GM12873 (cell line): ENCODE data around the gene BAX.

Experiments used
- TF ChIP-seq, protein P1 (sequence below): IDR thresholded peaks from 2 replicates; pipeline ENCODE4 v1.5.1; 2012; ENCODE audit warnings: low read depth, mild to moderate bottlenecking, moderate library complexity, low read length, control low read depth; ENCODE audit not compliant: insufficient read depth; ENCODE audit errors: missing control alignments

The BAX gene

DNA sequence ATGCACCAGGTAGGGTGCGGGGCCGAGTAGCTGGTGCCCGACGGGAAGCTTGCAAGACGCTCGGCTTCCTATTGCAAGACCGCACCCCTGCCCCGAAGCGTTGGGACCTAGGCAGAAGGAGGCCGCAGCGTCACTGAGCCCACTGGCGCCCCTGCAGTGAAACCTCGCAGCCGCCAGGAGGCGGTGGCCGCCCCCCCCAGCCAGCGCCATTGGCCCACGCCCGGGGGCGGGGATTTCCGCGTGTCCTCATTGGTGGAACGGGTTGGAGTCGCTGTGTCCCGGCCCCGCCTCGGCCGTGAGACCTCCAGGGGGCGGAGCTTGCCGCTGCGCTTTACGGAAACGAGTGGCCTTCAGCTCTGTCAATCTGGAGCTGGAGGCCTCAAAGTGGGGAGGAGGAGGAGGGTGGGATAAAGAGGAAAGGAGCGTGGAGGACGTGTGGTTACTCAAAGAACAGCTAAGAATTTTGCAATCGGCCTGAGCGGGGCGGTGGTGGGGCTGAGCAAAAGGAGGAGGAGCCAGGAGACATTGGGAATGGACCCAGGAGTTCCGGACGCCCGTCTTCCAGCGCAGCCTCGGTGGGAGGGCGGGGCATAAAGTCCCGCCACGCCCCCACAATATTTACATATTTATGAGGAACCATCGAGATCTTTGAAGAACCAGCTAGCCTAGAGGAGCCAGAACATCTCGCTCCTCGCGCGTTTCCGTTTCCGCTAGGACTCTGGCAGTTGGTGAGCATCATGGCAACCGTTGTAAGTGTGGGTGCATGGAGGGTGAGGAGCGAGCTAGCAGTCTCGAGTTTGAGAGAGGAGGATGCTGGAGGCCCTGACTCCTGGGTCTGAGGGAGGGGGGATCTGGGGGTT is 38.7 kb downstream of the BAX start, which contains the start of the genes GYS1 and RUVBL2:
Gene GYS1, minus strand, starts transcription at position 135 of the 860 bp plus-strand sequence. CDS start 197 bp downstream, outside the sequence.
Gene RUVBL2, plus strand, starts transcription at position 713 of the 860 bp plus-strand sequence. Its CDS starts 25 bp downstream, at position 738.
- TF ChIP-seq, protein P1, sequence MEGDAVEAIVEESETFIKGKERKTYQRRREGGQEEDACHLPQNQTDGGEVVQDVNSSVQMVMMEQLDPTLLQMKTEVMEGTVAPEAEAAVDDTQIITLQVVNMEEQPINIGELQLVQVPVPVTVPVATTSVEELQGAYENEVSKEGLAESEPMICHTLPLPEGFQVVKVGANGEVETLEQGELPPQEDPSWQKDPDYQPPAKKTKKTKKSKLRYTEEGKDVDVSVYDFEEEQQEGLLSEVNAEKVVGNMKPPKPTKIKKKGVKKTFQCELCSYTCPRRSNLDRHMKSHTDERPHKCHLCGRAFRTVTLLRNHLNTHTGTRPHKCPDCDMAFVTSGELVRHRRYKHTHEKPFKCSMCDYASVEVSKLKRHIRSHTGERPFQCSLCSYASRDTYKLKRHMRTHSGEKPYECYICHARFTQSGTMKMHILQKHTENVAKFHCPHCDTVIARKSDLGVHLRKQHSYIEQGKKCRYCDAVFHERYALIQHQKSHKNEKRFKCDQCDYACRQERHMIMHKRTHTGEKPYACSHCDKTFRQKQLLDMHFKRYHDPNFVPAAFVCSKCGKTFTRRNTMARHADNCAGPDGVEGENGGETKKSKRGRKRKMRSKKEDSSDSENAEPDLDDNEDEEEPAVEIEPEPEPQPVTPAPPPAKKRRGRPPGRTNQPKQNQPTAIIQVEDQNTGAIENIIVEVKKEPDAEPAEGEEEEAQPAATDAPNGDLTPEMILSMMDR: peak; percentile 96

DNA sequence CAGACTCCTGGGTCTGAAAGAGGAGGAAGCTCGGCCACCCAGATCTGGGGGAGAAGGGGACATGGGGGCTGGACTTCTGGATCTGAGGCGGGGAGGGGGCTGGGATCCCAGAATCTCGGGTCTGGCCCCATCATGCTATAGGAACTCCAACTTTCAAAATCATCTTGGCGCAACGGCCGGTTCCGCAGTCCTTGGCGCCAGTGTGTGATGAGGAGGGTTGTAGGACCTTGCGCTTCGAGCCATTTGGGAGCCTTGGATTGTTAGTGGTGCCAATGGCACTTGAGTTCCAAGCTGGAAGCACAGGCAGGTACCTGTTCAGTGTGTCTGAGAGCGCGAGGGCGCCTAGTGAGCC is 39.3 kb downstream of the BAX start:
- TF ChIP-seq, protein P1: no peak

DNA sequence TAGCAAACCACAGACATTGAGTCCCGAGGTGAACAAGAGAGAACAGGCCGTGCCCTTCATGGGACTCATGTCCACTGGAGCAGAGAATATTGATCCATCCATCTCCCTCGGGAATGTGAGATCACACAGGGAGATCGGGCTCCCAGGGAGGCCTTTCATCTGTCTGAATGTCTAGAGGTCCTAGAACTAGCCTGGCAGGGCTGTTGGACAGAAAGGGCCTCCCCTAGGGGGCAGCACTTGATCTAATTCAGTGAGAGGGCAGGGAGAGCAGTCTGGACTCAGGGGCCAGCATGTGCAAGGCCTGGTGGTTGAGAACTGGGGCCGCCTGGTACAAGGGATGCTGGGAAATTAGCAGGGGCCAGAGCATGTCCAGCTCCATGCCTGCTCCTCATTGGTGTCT is 43.3 kb downstream of the BAX start:
- TF ChIP-seq, protein P1: peak; percentile 70

DNA sequence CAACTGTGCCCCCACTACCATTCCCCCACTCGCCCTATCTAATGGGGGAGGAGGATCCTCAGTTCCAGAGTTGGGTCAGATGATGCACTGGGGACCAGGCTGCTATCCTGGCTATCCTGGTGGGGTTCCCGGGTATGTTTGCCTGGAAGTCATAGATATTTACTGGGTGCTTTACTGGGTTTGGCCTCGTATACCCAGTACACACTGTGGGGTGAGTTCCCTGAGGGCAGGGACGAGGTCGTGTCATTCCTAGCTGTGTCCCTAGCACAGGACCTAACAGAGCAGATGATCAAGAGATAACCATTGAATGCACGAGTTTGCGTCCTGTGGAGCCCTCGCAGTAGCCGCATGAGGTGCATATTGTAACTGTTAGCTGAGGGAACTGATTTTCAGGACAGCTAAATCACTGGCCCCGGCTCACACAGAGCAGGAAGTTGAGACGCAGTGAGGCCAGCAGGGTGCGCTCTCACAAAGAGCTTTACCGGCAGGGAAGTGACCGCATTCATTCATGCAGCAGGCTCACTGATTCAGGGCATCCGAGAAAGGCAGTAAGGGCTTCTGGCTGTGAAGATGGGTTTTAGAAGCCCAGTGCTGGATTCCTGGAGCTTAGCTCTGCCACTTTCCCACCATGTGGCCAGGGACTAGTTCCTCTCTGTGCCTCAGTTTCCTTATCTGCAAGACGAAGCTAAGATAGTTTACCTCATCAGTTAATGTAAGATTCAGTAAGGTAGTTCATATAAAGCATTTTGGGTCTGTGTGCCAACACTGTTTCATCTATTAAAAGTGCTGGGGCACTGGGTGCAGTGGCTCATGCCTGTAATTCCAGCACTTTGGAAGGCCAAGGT is 45.0 kb downstream of the BAX start:
- TF ChIP-seq, protein P1: peak; percentile 85

DNA sequence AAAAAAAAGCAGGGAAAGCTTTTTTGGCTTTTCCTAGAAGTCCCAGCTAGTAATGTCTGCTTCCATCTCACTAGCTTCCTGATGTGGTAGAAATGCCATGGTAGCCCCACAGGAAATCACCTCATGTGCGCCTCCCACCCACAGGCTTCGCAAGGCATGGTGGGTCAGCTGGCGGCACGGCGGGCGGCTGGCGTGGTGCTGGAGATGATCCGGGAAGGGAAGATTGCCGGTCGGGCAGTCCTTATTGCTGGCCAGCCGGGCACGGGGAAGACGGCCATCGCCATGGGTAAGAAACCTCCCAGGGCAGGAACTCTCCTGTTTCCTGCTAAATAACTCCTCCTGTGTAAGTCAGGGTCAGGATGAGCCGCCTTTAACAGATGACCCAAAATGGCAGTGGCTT is 49.5 kb downstream of the BAX start:
- TF ChIP-seq, protein P1: no peak

DNA sequence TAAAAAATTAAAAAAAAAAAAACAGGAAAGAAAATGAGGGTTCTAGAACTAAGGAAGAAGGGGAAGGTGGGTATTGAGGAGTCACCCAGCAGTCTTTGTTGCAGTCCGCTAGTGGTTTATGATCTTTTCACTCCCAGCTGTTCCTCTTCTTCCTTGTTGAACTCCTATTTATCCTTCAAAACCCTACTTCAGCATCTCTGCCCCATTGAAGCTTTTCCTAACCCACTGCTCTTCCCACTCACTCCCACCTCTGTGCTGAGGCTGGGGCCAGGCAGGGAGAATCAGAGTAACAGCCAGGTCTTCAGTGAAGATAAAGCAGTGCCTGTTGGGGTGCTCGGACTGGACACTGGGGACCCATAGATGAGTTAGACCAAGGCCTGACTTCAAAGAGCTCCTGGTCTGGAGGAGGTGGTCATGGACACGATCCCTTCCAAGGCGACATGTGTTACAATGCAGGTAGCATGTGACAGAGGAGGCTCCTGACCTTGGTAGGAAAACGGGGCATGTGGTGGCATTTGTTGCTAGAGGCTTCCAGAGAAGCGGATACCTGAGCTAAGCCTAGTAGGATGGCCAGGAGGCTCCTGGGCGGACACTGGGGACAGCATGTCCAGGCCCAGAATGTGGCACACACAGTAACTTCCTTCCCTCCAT is 50.4 kb downstream of the BAX start:
- TF ChIP-seq, protein P1: no peak
